MM.1S (cell line): ENCODE measurements around the gene UNC13C.

ENCODE experiments used
- DNase-seq: peaks from one replicate; pipeline ENCODE4 v3.0.0-alpha.2; 2015
- H2AFZ ChIP-seq: fragments of 300-600 bp; sonication (generic); 2 replicates; pipeline ENCODE4 v1.6.0; 2016; ENCODE audit warnings: antibody characterized with exemption, low read length
- H3F3A ChIP-seq: fragments of 300-600 bp; sonication (generic); 2 replicates; pipeline ENCODE4 v1.6.1; 2016; ENCODE audit warnings: mild to moderate bottlenecking, antibody characterized with exemption, low read length, moderate library complexity, mixed read lengths; ENCODE audit not compliant: insufficient read depth
- H3K27ac ChIP-seq: fragments of 300-600 bp; sonication (generic); 2 replicates; pipeline ENCODE4 v1.5.1; 2016; ENCODE audit warnings: mild to moderate bottlenecking, low read length
- H3K27me3 ChIP-seq: fragments of 300-600 bp; sonication (generic); replicated peaks from 2 replicates; pipeline ENCODE4 v1.6.0; 2016; ENCODE audit warnings: low read length; ENCODE audit not compliant: insufficient read depth
- H3K36me3 ChIP-seq: fragments of 300-600 bp; sonication (generic); replicated peaks from 2 replicates; pipeline ENCODE4 v1.6.1; 2016; ENCODE audit warnings: mild to moderate bottlenecking, low read length, mixed read lengths; ENCODE audit not compliant: insufficient read depth
- H3K4me1 ChIP-seq: fragments of 300-600 bp; sonication (generic); 2 replicates; pipeline ENCODE4 v1.6.1; 2016; ENCODE audit warnings: low read length, mixed read lengths
- H3K4me2 ChIP-seq: fragments of 300-600 bp; sonication (generic); 2 replicates; pipeline ENCODE4 v1.6.0; 2016; ENCODE audit warnings: low read depth, low read length
- H3K4me3 ChIP-seq: fragments of 300-600 bp; sonication (generic); 2 replicates; pipeline ENCODE4 v1.5.1; 2016; ENCODE audit warnings: low read length, mixed read lengths
- H3K79me2 ChIP-seq: fragments of 300-600 bp; sonication (generic); 2 replicates; pipeline ENCODE4 v1.6.1; 2016; ENCODE audit warnings: mixed run types, low read length, mixed read lengths
- H3K9ac ChIP-seq: fragments of 300-600 bp; sonication (generic); 2 replicates; pipeline ENCODE4 v1.6.1; 2016; ENCODE audit warnings: low read length, mixed read lengths
- H3K9me2 ChIP-seq: fragments of 300-600 bp; sonication (generic); replicated peaks from 2 replicates; pipeline ENCODE4 v1.6.1; 2016; ENCODE audit warnings: mild to moderate bottlenecking, low read length, mixed read lengths; ENCODE audit not compliant: insufficient read depth
- H3K9me3 ChIP-seq: fragments of 300-600 bp; sonication (generic); replicated peaks from 2 replicates; pipeline ENCODE4 v1.6.1; 2016; ENCODE audit warnings: mild to moderate bottlenecking, low read length, mixed read lengths; ENCODE audit not compliant: insufficient read depth
- H4K20me1 ChIP-seq: fragments of 300-600 bp; sonication (generic); 2 replicates; pipeline ENCODE4 v1.6.1; 2016; ENCODE audit warnings: mild to moderate bottlenecking, low read length, moderate library complexity, mixed read lengths; ENCODE audit not compliant: insufficient read depth
- EZH2 ChIP-seq: fragments of 300-600 bp; sonication (generic); optimal IDR thresholded peaks from 2 replicates; pipeline ENCODE3; 2017; ENCODE audit warnings: low read depth, mild to moderate bottlenecking, antibody characterized with exemption, low read length, mixed read lengths
- EZH2phosphoT487 ChIP-seq: fragments of 300-600 bp; sonication (generic); IDR thresholded peaks from 2 replicates; pipeline ENCODE4 v1.6.1; 2018; ENCODE audit warnings: antibody characterized with exemption, low read length
- TF ChIP-seq, protein P1 (sequence below): fragments of 300-600 bp; sonication (generic); IDR thresholded peaks from 2 replicates; pipeline ENCODE4 v1.5.1; 2016; ENCODE audit warnings: antibody characterized with exemption, low read length, mixed read lengths

UNC13C gene

DNA sequence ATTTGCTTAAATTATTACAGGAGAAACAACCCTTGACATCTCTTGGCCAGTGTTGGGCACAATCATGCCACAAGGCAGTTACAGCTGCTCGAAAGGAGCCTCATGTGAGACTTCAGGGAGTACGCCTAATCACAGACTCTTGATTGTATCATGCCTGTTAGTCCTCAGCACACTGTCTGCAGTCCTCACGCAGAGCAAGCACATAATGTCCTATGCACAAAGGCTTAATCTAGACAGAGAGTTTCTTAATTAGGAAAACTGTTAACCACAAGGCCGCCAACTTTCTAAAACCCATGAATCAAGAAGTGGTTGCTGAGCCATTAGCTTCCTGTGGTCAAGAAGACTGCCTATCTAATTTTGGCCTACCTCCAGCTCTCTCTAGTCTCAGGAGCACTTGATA lies 172.0 kb downstream of the UNC13C start:
- H3K9me3 ChIP-seq: no peaks in the 10 kb centered on the region
- no peak overlapping the region for H3K27ac ChIP-seq
- no peaks in the 10 kb centered on the region for H3K79me2 ChIP-seq
- no peak overlapping the region for H3K4me3 ChIP-seq
- no peak overlapping the region for H2AFZ ChIP-seq
- peaks cover 26% of the 10 kb centered on the region; the same call in 1 of the 2 replicates for H3K27me3 ChIP-seq
- peak overlapping the region; percentile 32 for H3K4me2 ChIP-seq
- 0 out of 2 replicates have a peak, but pooled peaks cover 7% of the 10 kb centered on the region for H3F3A ChIP-seq
- no peaks in the 10 kb centered on the region for H4K20me1 ChIP-seq
- no peaks in the 10 kb centered on the region for H3K9me2 ChIP-seq
- DNase-seq: peak; percentile 96
- H3K36me3 ChIP-seq: no peaks in the 10 kb centered on the region
- H3K4me1 ChIP-seq: peaks cover 28% of the 10 kb centered on the region
- H3K9ac ChIP-seq: no peak overlapping the region
- peak; percentile 81; the same call in 1 of the 2 replicates for TF ChIP-seq EZH2phosphoT487
- TF ChIP-seq, protein P1, sequence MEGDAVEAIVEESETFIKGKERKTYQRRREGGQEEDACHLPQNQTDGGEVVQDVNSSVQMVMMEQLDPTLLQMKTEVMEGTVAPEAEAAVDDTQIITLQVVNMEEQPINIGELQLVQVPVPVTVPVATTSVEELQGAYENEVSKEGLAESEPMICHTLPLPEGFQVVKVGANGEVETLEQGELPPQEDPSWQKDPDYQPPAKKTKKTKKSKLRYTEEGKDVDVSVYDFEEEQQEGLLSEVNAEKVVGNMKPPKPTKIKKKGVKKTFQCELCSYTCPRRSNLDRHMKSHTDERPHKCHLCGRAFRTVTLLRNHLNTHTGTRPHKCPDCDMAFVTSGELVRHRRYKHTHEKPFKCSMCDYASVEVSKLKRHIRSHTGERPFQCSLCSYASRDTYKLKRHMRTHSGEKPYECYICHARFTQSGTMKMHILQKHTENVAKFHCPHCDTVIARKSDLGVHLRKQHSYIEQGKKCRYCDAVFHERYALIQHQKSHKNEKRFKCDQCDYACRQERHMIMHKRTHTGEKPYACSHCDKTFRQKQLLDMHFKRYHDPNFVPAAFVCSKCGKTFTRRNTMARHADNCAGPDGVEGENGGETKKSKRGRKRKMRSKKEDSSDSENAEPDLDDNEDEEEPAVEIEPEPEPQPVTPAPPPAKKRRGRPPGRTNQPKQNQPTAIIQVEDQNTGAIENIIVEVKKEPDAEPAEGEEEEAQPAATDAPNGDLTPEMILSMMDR: no peak

DNA sequence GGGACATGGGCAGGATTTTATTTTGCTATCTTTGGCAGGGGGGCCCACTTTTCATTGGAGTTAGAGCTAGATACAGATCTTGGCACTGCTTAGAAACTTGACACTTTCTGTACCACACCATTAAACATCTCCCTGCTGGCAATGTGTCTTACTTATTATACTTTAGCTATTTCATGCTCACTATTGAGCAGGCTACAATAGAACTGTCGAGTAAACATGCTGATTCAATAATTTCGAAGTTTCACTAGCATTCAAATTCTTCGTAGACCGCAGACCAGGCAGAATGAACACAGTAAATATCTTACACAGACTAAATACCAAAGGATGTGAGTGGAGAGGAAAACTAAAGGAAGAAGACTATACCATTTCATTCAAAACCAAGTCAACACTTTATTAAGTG lies 180.8 kb downstream of the UNC13C start:
- Histone ChIP-seq H3K4me1 (0 out of 2 replicates have a peak, but pooled peaks cover 7% of the 10 kb centered on the region), H3K36me3 (no peaks in the 10 kb centered on the region), H2AFZ (no peak overlapping the region), H3K9ac (no peak overlapping the region), H3K9me3 (no peaks in the 10 kb centered on the region), H3K9me2 (no peaks in the 10 kb centered on the region), H3K4me2 (no peak overlapping the region), H3K4me3 (no peak overlapping the region), H3K27me3 (no peaks in the 10 kb centered on the region), H3K27ac (no peak overlapping the region), H3K79me2 (no peaks in the 10 kb centered on the region), H4K20me1 (no peaks in the 10 kb centered on the region), H3F3A (no peaks in the 10 kb centered on the region)
- no peak for TF ChIP-seq EZH2phosphoT487
- TF ChIP-seq EZH2: no peak
- TF ChIP-seq, protein P1: no peak
- no peak for DNase-seq

DNA sequence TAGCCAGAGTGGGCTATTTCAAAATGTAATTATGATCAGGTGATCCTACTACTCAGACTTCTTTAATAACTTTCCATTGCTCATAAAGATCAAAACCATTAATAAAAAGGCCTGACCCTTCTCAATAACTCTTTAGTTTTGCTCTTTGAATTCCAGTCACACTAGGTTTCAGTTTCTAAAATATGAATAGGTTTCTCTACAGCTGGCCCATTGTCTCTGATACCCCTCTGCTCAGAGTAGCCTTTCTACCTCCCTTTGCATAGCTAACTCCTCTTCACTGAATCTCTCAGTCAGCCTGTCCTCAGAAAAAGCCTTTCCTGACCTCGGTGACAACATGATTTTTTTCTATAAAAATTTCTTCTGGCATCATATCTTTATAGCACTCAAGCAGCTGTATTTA lies 209.1 kb downstream of the UNC13C start:
- peak overlapping the region; percentile 19; the same call in 1 of the 2 replicates for H3K4me2 ChIP-seq
- H3K79me2 ChIP-seq: no peaks in the 10 kb centered on the region
- peak; percentile 71 for DNase-seq
- H3K9ac ChIP-seq: no peak overlapping the region
- no peaks in the 10 kb centered on the region for H3K9me2 ChIP-seq
- H3K27ac ChIP-seq: no peak overlapping the region
- no peaks in the 10 kb centered on the region for H3K27me3 ChIP-seq
- peaks cover 5% of the 10 kb centered on the region; the same call in 1 of the 2 replicates for H3K4me1 ChIP-seq
- no peaks in the 10 kb centered on the region for H3K9me3 ChIP-seq
- H3K36me3 ChIP-seq: no peaks in the 10 kb centered on the region
- no peak for TF ChIP-seq EZH2
- TF ChIP-seq, protein P1: no peak
- no peak for TF ChIP-seq EZH2phosphoT487
- no peak overlapping the region for H2AFZ ChIP-seq
- no peak overlapping the region for H3K4me3 ChIP-seq
- no peaks in the 10 kb centered on the region for H4K20me1 ChIP-seq
- no peaks in the 10 kb centered on the region; the same call in 1 of the 2 replicates for H3F3A ChIP-seq
